Measurements from ENCODE around the gene DNAI2. TPM values are rescaled to one million over a fixed set of nuclear protein-coding genes. Genes with fewer than 3 reads are reported as not detected.
A peak's percentile ranks its signal among the peaks of the same experiment; 100 is the strongest.

DNAI2 gene
- total and polyA plus RNA-seq, 9 of the 15 experiments (the other 6 are each of a cell fraction or from before 2014, with no cell fraction given), result not detected

GRCh38 chr17:74332763-74333283 is 58.8 kb downstream of the DNAI2 start (continued):
- TF ChIP-seq ARID4B (CRISPR knock-in tag; IDR thresholded peaks at IDR 0.05) (peak; percentile 66; the same call in 1 of the 2 replicates), XRCC3 (IDR thresholded peaks at IDR 0.05) (no peak), KHSRP (IDR thresholded peaks at IDR 0.05) (no peak), POLR3A (IDR thresholded peaks at IDR 0.05; ENCODE audit: borderline replicate concordance, extremely low read depth, insufficient read depth, insufficient read length) (no peak), ZNF121 (CRISPR knock-in tag; conservative IDR thresholded peaks at IDR 0.05) (no peak), NBN (IDR thresholded peaks at IDR 0.05; ENCODE audit: low read depth) (peak; percentile 53; the same call in 1 of the 2 replicates), SP2 (IDR thresholded peaks at IDR 0.05; ENCODE audit: extremely low read depth, low read depth, low read length, poor library complexity, severe bottlenecking) (no peak), NCOA2 (IDR thresholded peaks at IDR 0.05; ENCODE audit: partially characterized antibody in 2 of 2) (no peak), ARID3A (IDR thresholded peaks at IDR 0.05; ENCODE audit: borderline replicate concordance, low read depth, low read length) (peak; percentile 15; the same call in 1 of the 2 replicates)
- TF ChIP-seq, protein P1, sequence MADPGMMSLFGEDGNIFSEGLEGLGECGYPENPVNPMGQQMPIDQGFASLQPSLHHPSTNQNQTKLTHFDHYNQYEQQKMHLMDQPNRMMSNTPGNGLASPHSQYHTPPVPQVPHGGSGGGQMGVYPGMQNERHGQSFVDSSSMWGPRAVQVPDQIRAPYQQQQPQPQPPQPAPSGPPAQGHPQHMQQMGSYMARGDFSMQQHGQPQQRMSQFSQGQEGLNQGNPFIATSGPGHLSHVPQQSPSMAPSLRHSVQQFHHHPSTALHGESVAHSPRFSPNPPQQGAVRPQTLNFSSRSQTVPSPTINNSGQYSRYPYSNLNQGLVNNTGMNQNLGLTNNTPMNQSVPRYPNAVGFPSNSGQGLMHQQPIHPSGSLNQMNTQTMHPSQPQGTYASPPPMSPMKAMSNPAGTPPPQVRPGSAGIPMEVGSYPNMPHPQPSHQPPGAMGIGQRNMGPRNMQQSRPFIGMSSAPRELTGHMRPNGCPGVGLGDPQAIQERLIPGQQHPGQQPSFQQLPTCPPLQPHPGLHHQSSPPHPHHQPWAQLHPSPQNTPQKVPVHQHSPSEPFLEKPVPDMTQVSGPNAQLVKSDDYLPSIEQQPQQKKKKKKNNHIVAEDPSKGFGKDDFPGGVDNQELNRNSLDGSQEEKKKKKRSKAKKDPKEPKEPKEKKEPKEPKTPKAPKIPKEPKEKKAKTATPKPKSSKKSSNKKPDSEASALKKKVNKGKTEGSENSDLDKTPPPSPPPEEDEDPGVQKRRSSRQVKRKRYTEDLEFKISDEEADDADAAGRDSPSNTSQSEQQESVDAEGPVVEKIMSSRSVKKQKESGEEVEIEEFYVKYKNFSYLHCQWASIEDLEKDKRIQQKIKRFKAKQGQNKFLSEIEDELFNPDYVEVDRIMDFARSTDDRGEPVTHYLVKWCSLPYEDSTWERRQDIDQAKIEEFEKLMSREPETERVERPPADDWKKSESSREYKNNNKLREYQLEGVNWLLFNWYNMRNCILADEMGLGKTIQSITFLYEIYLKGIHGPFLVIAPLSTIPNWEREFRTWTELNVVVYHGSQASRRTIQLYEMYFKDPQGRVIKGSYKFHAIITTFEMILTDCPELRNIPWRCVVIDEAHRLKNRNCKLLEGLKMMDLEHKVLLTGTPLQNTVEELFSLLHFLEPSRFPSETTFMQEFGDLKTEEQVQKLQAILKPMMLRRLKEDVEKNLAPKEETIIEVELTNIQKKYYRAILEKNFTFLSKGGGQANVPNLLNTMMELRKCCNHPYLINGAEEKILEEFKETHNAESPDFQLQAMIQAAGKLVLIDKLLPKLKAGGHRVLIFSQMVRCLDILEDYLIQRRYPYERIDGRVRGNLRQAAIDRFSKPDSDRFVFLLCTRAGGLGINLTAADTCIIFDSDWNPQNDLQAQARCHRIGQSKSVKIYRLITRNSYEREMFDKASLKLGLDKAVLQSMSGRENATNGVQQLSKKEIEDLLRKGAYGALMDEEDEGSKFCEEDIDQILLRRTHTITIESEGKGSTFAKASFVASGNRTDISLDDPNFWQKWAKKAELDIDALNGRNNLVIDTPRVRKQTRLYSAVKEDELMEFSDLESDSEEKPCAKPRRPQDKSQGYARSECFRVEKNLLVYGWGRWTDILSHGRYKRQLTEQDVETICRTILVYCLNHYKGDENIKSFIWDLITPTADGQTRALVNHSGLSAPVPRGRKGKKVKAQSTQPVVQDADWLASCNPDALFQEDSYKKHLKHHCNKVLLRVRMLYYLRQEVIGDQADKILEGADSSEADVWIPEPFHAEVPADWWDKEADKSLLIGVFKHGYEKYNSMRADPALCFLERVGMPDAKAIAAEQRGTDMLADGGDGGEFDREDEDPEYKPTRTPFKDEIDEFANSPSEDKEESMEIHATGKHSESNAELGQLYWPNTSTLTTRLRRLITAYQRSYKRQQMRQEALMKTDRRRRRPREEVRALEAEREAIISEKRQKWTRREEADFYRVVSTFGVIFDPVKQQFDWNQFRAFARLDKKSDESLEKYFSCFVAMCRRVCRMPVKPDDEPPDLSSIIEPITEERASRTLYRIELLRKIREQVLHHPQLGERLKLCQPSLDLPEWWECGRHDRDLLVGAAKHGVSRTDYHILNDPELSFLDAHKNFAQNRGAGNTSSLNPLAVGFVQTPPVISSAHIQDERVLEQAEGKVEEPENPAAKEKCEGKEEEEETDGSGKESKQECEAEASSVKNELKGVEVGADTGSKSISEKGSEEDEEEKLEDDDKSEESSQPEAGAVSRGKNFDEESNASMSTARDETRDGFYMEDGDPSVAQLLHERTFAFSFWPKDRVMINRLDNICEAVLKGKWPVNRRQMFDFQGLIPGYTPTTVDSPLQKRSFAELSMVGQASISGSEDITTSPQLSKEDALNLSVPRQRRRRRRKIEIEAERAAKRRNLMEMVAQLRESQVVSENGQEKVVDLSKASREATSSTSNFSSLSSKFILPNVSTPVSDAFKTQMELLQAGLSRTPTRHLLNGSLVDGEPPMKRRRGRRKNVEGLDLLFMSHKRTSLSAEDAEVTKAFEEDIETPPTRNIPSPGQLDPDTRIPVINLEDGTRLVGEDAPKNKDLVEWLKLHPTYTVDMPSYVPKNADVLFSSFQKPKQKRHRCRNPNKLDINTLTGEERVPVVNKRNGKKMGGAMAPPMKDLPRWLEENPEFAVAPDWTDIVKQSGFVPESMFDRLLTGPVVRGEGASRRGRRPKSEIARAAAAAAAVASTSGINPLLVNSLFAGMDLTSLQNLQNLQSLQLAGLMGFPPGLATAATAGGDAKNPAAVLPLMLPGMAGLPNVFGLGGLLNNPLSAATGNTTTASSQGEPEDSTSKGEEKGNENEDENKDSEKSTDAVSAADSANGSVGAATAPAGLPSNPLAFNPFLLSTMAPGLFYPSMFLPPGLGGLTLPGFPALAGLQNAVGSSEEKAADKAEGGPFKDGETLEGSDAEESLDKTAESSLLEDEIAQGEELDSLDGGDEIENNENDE (IDR thresholded peaks at IDR 0.05; ENCODE audit: low read depth, low read length), result no peak

All from K562 (cell line).